ENCODE data around the gene GGT1.
"Not testable (repeated sequence)": the region's sequence is repeated elsewhere in the genome, so short reads cannot be mapped to it uniquely, and the experiment has no call there.

The GGT1 gene

DNA sequence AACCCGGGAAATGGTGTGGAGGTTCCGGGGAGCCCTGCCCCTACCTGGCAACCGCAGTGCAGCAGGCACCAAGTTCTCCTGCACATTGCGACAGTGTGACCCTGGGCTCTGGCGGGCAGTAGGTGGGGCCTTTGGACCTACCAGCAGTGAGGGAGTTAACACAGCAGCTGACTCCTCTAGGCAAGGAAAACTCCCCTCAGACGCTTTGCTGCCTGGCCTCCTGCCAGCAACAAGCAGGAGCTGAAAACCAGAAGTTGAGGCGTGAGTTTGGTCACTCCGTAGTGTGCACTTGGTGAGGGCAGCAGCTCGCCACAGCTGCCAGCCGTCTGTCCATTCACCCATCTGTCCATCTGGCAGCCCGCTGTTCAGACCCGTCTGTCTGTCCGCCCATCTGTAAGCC, 29.6 kb downstream of the GGT1 start:
- not testable (repeated sequence) for H3K36me3 ChIP-seq (ENCODE audit: insufficient read depth, low read depth, low read length); H3K4me3 ChIP-seq (ENCODE audit: low read length); H3K9ac ChIP-seq (ENCODE audit: low read depth, low read length); H3K27me3 ChIP-seq (ENCODE audit: insufficient read depth, low read length); H3K9me3 ChIP-seq (ENCODE audit: insufficient read depth, low read depth, low read length); H3K27ac ChIP-seq (ENCODE audit: low read length); H3K4me1 ChIP-seq (ENCODE audit: insufficient read depth, low read length)

DNA sequence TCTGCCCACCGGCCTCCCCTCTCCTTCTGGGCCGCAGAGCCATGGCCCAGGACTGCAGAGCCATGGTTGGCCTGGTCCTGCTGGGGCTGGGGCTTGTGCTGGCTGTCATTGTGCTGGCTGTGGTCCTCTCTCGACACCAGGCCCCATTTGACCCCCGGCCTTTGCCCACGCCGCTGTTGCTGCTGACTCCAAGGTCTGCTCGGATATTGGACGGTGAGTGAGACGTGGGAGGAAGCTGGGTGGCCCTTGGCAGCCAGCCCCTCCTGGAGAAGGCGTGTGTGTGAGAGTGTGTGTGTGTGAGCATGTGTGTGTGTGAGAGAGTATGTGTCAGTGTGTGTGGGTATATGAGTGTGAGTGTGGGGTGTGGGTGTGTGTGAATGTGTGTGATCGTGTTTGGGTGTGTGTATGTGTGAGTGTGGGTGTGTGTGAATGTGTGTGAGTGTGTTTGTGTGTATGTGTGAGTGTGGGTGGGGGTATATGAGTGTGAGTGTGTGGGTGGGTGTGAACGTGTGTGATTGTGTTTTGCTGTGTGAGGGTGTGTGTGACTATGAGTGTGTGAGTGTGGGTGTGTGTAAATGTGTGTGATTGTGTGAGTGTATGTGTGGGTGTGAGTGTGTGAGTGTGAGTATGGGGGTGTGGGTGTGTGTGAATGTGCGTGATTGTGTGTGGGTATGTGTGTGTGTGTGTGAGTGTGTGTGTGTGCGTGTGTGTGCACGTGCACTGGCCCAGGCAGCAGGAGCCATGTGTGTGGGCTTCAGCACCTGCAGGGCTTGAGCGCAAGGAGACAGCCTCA, 30.4 kb downstream of the GGT1 start:
- H3K27me3 ChIP-seq (ENCODE audit: insufficient read depth, low read length); H3K36me3 ChIP-seq (ENCODE audit: insufficient read depth, low read depth, low read length); H3K27ac ChIP-seq (ENCODE audit: low read length); H3K4me1 ChIP-seq (ENCODE audit: insufficient read depth, low read length); H3K9me3 ChIP-seq (ENCODE audit: insufficient read depth, low read depth, low read length); H3K4me3 ChIP-seq (ENCODE audit: low read length); H3K9ac ChIP-seq (ENCODE audit: low read depth, low read length): not testable (repeated sequence)

DNA sequence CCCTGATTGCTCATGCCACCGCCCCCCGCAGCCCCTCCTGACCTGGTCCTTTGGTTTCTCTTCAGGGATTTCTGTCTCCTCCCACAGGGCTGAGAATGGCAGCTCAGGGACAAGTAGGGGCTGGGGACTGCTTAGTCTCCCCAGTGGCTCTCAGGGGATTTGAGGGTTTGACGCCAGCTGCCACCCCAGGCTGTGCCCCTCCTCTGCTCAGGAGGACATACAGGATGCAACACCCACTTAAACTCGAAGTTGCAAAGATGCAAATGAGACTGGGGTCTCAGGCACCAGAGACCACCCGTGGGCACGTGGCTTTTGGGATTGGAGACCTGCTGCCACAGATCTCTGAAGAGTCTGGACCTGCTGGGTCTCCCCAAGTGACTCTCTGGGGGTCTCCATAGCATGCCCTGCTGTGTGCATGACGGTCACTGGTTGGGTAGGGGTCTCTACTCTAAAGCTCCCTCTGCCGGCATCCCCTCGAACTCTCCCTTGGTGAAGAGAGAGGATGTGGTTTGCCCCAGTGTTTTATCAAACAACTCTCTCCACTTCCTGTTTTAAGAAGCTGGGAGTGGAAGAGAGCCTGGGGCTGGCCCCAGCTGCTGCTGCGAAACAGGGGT, 31.9 kb downstream of the GGT1 start:
- not testable (repeated sequence) for H3K9me3 ChIP-seq (ENCODE audit: insufficient read depth, low read depth, low read length); H3K27ac ChIP-seq (ENCODE audit: low read length); H3K27me3 ChIP-seq (ENCODE audit: insufficient read depth, low read length); H3K9ac ChIP-seq (ENCODE audit: low read depth, low read length); H3K4me3 ChIP-seq (ENCODE audit: low read length); H3K36me3 ChIP-seq (ENCODE audit: insufficient read depth, low read depth, low read length); H3K4me1 ChIP-seq (ENCODE audit: insufficient read depth, low read length)

DNA sequence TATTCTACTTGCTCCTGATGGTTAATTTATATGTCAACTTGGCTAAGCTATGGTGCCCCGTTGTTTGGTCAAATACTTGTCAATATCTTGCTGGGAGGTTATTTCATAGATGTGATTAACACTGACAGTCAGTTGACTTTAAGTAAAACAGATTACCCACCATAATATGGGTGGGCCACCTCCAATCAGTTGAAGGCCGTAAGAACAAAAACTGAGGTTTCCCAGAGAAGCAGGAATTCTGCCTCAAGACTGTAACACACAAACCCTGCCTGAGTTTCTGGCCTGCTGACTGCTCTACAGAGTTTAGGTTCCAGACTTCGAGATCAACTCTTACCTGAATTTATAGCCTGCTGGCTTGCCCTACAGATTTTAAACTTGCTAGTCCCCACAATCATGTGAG, 33.5 kb downstream of the GGT1 start:
- not testable (repeated sequence) for H3K27me3 ChIP-seq (ENCODE audit: insufficient read depth, low read length); H3K9ac ChIP-seq (ENCODE audit: low read depth, low read length); H3K9me3 ChIP-seq (ENCODE audit: insufficient read depth, low read depth, low read length)

DNA sequence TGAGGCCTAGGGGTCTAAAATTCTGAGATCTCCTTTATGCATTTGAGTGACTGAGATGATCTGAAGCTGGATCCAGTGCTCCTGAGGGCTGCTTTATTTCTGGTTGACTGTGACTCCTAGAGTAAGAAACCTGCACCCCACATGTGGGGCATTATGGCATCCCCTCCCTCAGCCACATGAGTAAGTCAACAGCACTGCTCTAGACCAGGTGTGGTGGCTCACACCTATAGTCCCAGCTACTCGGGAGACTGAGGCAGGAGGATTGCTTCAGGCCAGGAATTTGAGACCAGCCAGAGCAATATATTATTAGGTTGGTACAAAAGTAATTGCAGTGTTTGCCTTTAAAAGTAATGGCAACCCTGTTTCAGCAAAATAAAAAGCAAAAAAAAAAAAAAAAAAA, 39.3 kb downstream of the GGT1 start:
- not testable (repeated sequence) for H3K9me3 ChIP-seq (ENCODE audit: insufficient read depth, low read depth, low read length); H3K36me3 ChIP-seq (ENCODE audit: insufficient read depth, low read depth, low read length); H3K9ac ChIP-seq (ENCODE audit: low read depth, low read length); H3K4me3 ChIP-seq (ENCODE audit: low read length); H3K27me3 ChIP-seq (ENCODE audit: insufficient read depth, low read length); H3K4me1 ChIP-seq (ENCODE audit: insufficient read depth, low read length); H3K27ac ChIP-seq (ENCODE audit: low read length)

More for the DNA sequence above, 33.5 kb downstream of the GGT1 start:
- H3K27ac ChIP-seq (ENCODE audit: low read length); H3K4me1 ChIP-seq (ENCODE audit: insufficient read depth, low read length); H3K4me3 ChIP-seq (ENCODE audit: low read length); H3K36me3 ChIP-seq (ENCODE audit: insufficient read depth, low read depth, low read length): not testable (repeated sequence)

DNA sequence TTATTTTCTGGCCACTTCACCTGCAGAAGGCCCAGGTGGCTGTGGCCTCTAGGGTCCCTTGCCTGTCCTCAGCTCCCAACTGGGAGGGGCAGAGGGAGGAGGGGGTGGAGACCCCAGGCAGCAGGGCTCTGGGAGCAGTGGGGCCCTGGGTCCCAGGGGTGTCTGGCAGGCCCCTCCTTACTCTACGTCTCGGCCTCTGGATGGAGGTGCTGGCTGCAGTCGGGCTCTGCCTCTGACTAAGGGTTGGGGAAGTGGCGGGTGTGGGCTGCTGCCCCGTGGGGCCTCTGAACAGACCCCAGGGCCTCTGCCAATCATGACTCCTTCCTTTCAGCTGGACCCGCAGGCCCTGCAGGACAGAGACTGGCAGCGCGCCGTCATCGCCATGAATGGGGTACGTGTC, 41.4 kb downstream of the GGT1 start:
- not testable (repeated sequence) for H3K4me1 ChIP-seq (ENCODE audit: insufficient read depth, low read length); H3K9ac ChIP-seq (ENCODE audit: low read depth, low read length); H3K9me3 ChIP-seq (ENCODE audit: insufficient read depth, low read depth, low read length); H3K36me3 ChIP-seq (ENCODE audit: insufficient read depth, low read depth, low read length); H3K27me3 ChIP-seq (ENCODE audit: insufficient read depth, low read length); H3K27ac ChIP-seq (ENCODE audit: low read length); H3K4me3 ChIP-seq (ENCODE audit: low read length)

DNA sequence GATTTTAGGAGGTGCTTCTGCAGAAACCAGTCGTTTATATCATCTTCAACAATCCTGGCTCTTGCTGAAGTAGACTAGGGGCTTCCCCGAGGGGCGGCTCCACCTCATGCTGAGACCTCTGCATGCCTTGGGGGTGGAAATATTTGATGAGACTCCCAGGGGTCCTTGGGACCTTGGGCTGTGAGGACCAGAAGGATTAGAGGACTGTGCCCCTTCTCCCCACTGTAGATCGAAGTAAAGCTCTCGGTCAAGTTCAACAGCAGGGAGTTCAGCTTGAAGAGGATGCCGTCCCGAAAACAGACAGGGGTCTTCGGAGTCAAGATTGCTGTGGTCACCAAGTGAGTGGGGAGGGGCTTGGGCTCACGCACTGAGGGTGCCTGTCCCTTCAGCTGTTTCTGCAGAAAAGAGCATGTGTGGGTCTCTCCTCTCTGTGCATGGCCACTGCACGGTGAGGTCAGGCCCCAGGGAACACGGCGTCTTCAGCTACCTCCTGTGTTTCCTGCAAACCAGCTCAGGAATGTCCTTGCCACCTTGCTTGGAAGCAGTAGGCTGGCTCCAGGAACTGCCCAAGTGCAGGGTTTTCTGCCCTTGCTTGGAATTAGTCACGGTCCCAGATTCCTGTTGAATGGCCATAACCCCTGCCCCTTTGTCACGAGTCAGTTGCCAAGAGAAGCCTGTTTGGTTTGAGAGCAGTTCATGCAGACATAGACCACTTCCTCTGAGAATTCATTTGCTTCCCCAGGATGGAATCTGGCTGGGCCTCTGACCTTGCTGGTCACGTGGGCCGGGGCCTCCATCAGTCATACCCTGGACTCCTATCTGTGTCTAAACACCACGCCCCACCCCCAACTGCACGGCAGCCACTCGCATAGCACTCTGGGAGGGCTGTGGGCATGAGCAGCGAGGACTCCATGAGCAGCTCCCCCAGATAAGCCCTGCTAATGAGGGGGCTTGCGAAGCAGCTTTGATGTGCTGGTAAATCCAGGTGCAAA, 42.7 kb downstream of the GGT1 start:
- H3K9me3 ChIP-seq (ENCODE audit: insufficient read depth, low read depth, low read length); H3K9ac ChIP-seq (ENCODE audit: low read depth, low read length); H3K4me1 ChIP-seq (ENCODE audit: insufficient read depth, low read length); H3K27ac ChIP-seq (ENCODE audit: low read length); H3K4me3 ChIP-seq (ENCODE audit: low read length); H3K27me3 ChIP-seq (ENCODE audit: insufficient read depth, low read length); H3K36me3 ChIP-seq (ENCODE audit: insufficient read depth, low read depth, low read length): not testable (repeated sequence)

DNA sequence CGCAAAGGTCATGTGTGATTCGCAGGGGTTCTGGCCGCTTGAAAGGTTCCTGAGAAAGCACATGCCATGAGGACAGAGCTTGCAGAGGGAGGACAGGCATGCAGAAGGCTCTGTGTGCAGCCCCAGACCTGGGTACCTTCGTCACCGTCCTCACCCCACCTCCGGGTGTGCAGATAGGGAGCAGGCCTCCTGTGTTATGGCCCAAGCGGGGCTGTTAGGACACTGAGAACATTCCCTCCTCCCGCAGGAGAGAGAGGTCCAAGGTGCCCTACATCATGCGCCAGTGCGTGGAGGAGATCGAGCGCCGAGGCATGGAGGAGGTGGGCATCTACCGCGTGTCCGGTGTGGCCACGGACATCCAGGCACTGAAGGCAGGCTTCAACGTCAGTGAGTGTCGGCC, 43.8 kb downstream of the GGT1 start:
- H3K9me3 ChIP-seq (ENCODE audit: insufficient read depth, low read depth, low read length); H3K4me1 ChIP-seq (ENCODE audit: insufficient read depth, low read length); H3K36me3 ChIP-seq (ENCODE audit: insufficient read depth, low read depth, low read length); H3K9ac ChIP-seq (ENCODE audit: low read depth, low read length); H3K27me3 ChIP-seq (ENCODE audit: insufficient read depth, low read length); H3K4me3 ChIP-seq (ENCODE audit: low read length); H3K27ac ChIP-seq (ENCODE audit: low read length): not testable (repeated sequence)

DNA sequence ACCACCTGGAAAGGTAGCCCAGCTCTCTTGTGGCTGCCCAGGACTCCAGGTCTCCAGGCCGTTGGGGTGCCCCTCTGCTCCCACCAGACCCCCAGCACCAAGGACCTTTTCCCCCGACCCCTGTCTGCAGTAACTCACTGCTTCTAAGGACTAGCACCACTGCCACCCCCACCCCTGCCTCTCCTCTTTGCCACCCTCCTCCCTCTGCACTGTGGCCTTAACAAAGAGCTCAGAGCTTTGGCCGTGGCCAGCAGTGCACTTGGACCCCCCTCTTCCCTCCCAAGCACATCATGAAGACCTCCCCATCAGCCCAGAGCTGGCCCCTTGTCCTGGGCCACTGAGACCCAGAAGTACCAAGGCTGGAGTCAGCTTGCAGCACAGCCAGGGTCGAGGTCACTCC, 46.4 kb downstream of the GGT1 start:
- H3K36me3 ChIP-seq (ENCODE audit: insufficient read depth, low read depth, low read length); H3K4me3 ChIP-seq (ENCODE audit: low read length): not testable (repeated sequence)

DNA sequence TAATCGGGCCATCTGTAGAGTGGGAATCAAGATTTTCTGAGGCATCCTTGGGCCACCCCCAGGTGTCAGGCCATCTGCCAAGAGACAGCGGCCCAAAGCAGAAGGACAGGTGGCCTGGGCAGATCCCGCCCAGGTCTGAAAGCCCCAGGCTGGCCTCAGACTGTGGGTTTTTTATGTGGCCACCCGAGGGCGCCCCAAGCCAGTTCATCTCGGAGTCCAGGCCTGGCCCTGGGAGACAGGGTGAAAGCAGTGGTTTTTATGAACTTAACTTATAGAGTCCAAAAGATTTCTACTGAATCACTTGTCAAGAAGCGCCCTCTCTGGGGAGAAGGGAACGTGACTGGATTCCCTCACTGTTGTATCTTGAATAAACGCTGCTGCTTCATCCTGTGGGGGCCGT, 47.9 kb downstream of the GGT1 start:
- H3K36me3 ChIP-seq (ENCODE audit: insufficient read depth, low read depth, low read length); H3K9ac ChIP-seq (ENCODE audit: low read depth, low read length); H3K9me3 ChIP-seq (ENCODE audit: insufficient read depth, low read depth, low read length); H3K27ac ChIP-seq (ENCODE audit: low read length); H3K27me3 ChIP-seq (ENCODE audit: insufficient read depth, low read length); H3K4me3 ChIP-seq (ENCODE audit: low read length); H3K4me1 ChIP-seq (ENCODE audit: insufficient read depth, low read length): not testable (repeated sequence)

More for the DNA sequence above, 46.4 kb downstream of the GGT1 start:
- not testable (repeated sequence) for H3K9ac ChIP-seq (ENCODE audit: low read depth, low read length); H3K27me3 ChIP-seq (ENCODE audit: insufficient read depth, low read length); H3K27ac ChIP-seq (ENCODE audit: low read length); H3K4me1 ChIP-seq (ENCODE audit: insufficient read depth, low read length); H3K9me3 ChIP-seq (ENCODE audit: insufficient read depth, low read depth, low read length)

DNA sequence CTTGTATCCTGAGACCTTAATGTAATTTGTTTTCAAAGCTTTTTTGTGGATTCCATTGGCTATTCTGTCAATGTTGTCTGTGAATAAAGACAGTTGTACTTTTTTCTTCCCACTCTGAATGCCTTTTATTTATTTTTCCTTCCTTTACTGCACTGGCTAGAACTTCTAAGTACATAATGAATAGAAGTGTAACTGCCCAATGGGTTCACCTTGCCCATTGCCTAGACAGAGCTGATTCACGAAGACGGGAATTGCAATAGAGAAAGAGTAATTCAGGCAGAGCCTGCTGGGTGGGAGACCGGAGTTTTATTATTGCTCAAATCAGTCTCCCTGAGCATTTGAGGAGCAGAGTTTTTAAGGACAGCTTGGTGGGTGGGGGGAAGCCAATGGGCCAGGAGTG, 62.4 kb downstream of the GGT1 start:
- H3K4me3 ChIP-seq (ENCODE audit: low read length); H3K9me3 ChIP-seq (ENCODE audit: insufficient read depth, low read depth, low read length); H3K27me3 ChIP-seq (ENCODE audit: insufficient read depth, low read length); H3K4me1 ChIP-seq (ENCODE audit: insufficient read depth, low read length); H3K9ac ChIP-seq (ENCODE audit: low read depth, low read length); H3K36me3 ChIP-seq (ENCODE audit: insufficient read depth, low read depth, low read length); H3K27ac ChIP-seq (ENCODE audit: low read length): not testable (repeated sequence)

DNA sequence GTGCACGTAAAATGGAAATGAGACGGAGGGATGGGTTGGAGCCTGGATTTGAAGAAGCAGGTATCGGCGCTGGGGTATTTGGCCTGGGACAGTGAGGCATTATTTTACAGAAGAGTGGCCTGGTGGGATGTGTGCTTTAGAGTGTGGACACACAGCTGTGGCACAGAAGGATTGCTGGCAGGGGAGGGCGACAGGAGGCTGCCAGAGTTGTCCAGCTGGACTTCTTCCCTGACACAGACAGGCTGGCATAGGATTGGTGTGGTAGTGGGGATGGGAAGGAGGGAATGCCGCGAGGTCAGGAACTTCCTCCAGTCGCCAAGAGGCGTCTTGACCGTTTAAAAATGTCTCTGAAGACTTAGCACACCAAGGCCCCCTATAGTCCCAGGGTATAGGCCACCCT, 64.9 kb downstream of the GGT1 start:
- H3K4me3 ChIP-seq (ENCODE audit: low read length); H3K27me3 ChIP-seq (ENCODE audit: insufficient read depth, low read length); H3K9ac ChIP-seq (ENCODE audit: low read depth, low read length); H3K4me1 ChIP-seq (ENCODE audit: insufficient read depth, low read length); H3K9me3 ChIP-seq (ENCODE audit: insufficient read depth, low read depth, low read length); H3K27ac ChIP-seq (ENCODE audit: low read length); H3K36me3 ChIP-seq (ENCODE audit: insufficient read depth, low read depth, low read length): not testable (repeated sequence)

Data from iPS-20b (cell line).